ENCODE results near the gene ZNF281. TPM values are rescaled to one million over a fixed set of nuclear protein-coding genes. Genes with fewer than 3 reads are reported as not detected.

Gene ZNF281
- total RNA-seq, 1 experiment from 2014 or later, result 26.5 TPM

GRCh38 chr1:200365897-200366426 lies 43.9 kb downstream of the ZNF281 start:
- intact Hi-C loops (cut with micrococcal nuclease; ENCODE audit: unreplicated experiment), result no loop called here
- BruUV-seq (replicated peaks), result no TSS peak
- Mint-ChIP-seq H3K4me3 (ENCODE audit: low read depth, unreplicated experiment) (no peak overlapping the region), H3K36me3 (ENCODE audit: insufficient read depth, unreplicated experiment) (peaks cover 5% of the 10 kb centered on the region), H3K4me1 (ENCODE audit: low read depth, unreplicated experiment) (peaks cover 35% of the 10 kb centered on the region), H3K27me3 (ENCODE audit: unreplicated experiment) (no peaks in the 10 kb centered on the region), H3K27ac (ENCODE audit: unreplicated experiment) (no peak overlapping the region), H3K9me3 (ENCODE audit: low read depth, unreplicated experiment) (no peaks in the 10 kb centered on the region)
- no peak for DNase-seq
- TF ChIP-seq, protein P1, sequence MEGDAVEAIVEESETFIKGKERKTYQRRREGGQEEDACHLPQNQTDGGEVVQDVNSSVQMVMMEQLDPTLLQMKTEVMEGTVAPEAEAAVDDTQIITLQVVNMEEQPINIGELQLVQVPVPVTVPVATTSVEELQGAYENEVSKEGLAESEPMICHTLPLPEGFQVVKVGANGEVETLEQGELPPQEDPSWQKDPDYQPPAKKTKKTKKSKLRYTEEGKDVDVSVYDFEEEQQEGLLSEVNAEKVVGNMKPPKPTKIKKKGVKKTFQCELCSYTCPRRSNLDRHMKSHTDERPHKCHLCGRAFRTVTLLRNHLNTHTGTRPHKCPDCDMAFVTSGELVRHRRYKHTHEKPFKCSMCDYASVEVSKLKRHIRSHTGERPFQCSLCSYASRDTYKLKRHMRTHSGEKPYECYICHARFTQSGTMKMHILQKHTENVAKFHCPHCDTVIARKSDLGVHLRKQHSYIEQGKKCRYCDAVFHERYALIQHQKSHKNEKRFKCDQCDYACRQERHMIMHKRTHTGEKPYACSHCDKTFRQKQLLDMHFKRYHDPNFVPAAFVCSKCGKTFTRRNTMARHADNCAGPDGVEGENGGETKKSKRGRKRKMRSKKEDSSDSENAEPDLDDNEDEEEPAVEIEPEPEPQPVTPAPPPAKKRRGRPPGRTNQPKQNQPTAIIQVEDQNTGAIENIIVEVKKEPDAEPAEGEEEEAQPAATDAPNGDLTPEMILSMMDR (IDR thresholded peaks at IDR 0.05; ENCODE audit: unreplicated experiment), result no peak
- CTCF ChIA-PET, result interaction anchor here (0.7 kb wide), 3 partner anchors 23 to 206 kb away, joined by 3 to 6 read pairs (median 3); no protein-coding TSS in a partner anchor

DNA sequence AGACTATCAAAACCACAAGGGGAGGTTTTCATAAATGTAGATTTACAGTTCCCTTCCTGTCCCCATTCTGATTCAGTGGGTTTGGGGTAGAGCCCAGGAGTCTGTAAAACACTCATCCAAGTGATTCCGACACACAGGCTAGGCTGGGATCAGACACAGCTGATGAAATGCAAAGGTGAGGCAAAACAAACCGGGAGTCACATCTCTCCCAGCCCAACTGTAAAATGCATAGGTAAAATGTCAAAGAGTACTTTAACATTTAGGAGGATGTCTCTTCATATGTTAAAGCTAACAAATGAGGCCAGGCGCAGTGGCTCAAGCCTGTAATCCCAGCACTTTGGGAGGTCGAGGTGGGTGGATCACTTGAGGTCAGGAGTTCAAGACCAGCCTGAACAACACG lies 45.0 kb downstream of the ZNF281 start:
- CTCF ChIA-PET, result interaction anchor here (0.6 to 0.7 kb wide), 3 partner anchors 8 to 159 kb away, joined by 3 to 4 read pairs (median 3); no protein-coding TSS in a partner anchor
- peaks cover 5% of the 10 kb centered on the region for H3K36me3 Mint-ChIP-seq (ENCODE audit: insufficient read depth, unreplicated experiment)
- TF ChIP-seq, protein P1 (IDR thresholded peaks at IDR 0.05; ENCODE audit: unreplicated experiment), result no peak
- no peaks in the 10 kb centered on the region for H3K9me3 Mint-ChIP-seq (ENCODE audit: low read depth, unreplicated experiment)
- H3K27ac Mint-ChIP-seq (ENCODE audit: unreplicated experiment), result no peak overlapping the region
- H3K4me3 Mint-ChIP-seq (ENCODE audit: low read depth, unreplicated experiment), result no peak overlapping the region
- peaks cover 31% of the 10 kb centered on the region for H3K4me1 Mint-ChIP-seq (ENCODE audit: low read depth, unreplicated experiment)
- no TSS peak for BruUV-seq (replicated peaks)
- H3K27me3 Mint-ChIP-seq (ENCODE audit: unreplicated experiment), result no peaks in the 10 kb centered on the region
- DNase-seq, result no peak
- intact Hi-C loops (cut with micrococcal nuclease; ENCODE audit: unreplicated experiment), result no loop called here

DNA sequence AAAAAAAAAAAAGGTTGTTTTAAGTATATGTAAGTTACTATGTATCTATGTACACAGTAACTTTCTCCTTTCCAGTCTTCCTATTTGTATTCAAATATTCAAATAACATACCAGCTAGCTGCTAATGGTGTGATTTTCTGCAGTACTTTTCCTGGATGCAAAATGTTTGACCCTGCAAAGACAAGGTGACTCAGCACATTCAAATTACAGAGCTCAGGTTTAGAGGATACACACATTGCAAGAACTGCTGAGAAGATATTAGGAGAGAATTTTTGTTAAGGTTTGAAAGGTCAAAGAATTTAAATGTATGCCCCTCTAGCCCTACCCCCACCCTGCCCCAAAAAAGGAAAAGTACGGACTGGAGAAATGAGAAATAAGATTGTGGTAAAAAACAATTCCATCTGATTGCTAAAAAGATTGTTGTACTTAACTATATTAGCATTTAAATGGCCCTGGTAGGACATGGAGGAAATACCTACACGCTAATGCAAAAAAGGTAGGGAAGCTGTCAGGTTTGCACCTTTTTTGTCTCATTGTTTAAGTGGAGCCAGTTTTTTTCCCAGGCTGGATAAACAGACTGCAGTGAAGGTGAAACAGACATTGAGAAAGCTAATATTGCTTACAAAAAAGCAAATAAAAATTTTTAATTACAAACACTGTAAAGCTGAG lies 45.6 kb downstream of the ZNF281 start:
- intact Hi-C loops (cut with micrococcal nuclease; ENCODE audit: unreplicated experiment), result no loop called here
- DNase-seq, result no peak
- CTCF ChIA-PET, result interaction anchor here (0.6 kb wide), 1 partner anchor 160 kb away, joined by 3 read pairs; no protein-coding TSS in a partner anchor
- peaks cover 5% of the 10 kb centered on the region for H3K36me3 Mint-ChIP-seq (ENCODE audit: insufficient read depth, unreplicated experiment)
- no peaks in the 10 kb centered on the region for H3K9me3 Mint-ChIP-seq (ENCODE audit: low read depth, unreplicated experiment)
- H3K27ac Mint-ChIP-seq (ENCODE audit: unreplicated experiment), result peak overlapping the region; percentile 59
- no peak overlapping the region for H3K4me3 Mint-ChIP-seq (ENCODE audit: low read depth, unreplicated experiment)
- TF ChIP-seq, protein P1 (IDR thresholded peaks at IDR 0.05; ENCODE audit: unreplicated experiment), result no peak
- BruUV-seq (replicated peaks), result no TSS peak
- H3K27me3 Mint-ChIP-seq (ENCODE audit: unreplicated experiment), result no peaks in the 10 kb centered on the region
- H3K4me1 Mint-ChIP-seq (ENCODE audit: low read depth, unreplicated experiment), result peaks cover 25% of the 10 kb centered on the region

DNA sequence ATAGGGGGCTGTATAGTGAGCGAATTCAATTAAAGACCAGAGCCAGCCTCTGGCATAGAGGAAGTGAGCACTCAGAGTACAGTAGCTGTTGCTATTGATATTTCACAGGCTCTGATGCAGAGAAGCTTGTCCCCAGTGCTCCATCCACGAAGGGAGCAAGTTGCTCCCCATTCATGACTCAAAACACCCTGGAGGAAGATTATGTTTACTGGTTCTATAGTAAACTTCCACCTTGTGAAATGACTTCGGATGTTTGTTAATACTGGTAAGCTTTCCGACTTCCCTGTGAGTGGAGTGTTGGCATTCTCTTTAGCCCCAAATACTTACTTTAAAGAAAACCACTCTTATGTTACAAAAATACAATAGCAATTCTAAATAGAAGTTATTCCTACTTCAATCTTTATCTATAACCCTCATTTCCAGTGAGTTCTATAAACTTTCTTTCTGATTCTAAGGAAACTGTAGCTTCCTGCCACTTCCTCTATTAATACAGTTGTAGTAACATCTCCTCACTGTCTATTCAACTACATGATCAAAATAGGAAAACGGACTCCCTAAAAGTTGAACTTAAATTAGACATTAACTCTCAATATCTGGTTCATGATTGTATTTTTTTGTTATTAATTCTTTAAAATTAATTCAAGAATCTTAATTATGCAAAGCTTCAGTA lies 46.4 kb downstream of the ZNF281 start:
- H3K4me3 Mint-ChIP-seq (ENCODE audit: low read depth, unreplicated experiment), result no peak overlapping the region
- peaks cover 5% of the 10 kb centered on the region for H3K36me3 Mint-ChIP-seq (ENCODE audit: insufficient read depth, unreplicated experiment)
- intact Hi-C loops (cut with micrococcal nuclease; ENCODE audit: unreplicated experiment), result no loop called here
- BruUV-seq (replicated peaks), result no TSS peak
- TF ChIP-seq, protein P1 (IDR thresholded peaks at IDR 0.05; ENCODE audit: unreplicated experiment), result no peak
- no peaks in the 10 kb centered on the region for H3K9me3 Mint-ChIP-seq (ENCODE audit: low read depth, unreplicated experiment)
- DNase-seq, result no peak
- peaks cover 17% of the 10 kb centered on the region for H3K4me1 Mint-ChIP-seq (ENCODE audit: low read depth, unreplicated experiment)
- no peak overlapping the region for H3K27ac Mint-ChIP-seq (ENCODE audit: unreplicated experiment)
- no peaks in the 10 kb centered on the region for H3K27me3 Mint-ChIP-seq (ENCODE audit: unreplicated experiment)
- CTCF ChIA-PET, result no interaction called here
